Type B pancreatic cell (in vitro differentiated cells): ENCODE results near the gene CADPS. TPM values are rescaled to one million over a fixed set of nuclear protein-coding genes. Genes with fewer than 3 reads are reported as not detected.

Source experiments
- DNase-seq: peaks from one replicate; pipeline ENCODE4 v3.0.0; 2021; ENCODE audit warnings: mixed read lengths; ENCODE audit not compliant: unreplicated experiment; ENCODE audit errors: extremely low spot score
- H3K27ac Mint-ChIP-seq: 2 replicates; pipeline ENCODE4 v1.8.0; 2021; ENCODE audit warnings: mild to moderate bottlenecking, mixed read lengths
- H3K27me3 Mint-ChIP-seq: 2 replicates; pipeline ENCODE4 v1.8.0; 2021; ENCODE audit warnings: mixed read lengths
- H3K36me3 Mint-ChIP-seq: 2 replicates; pipeline ENCODE4 v1.8.0; 2021; ENCODE audit warnings: mixed read lengths
- H3K4me1 Mint-ChIP-seq: one replicate; pipeline ENCODE4 v1.8.0; 2021; ENCODE audit warnings: mixed read lengths; ENCODE audit not compliant: unreplicated experiment
- H3K4me3 Mint-ChIP-seq: 2 replicates; pipeline ENCODE4 v1.8.0; 2021; ENCODE audit warnings: mild to moderate bottlenecking, mixed read lengths
- H3K9me3 Mint-ChIP-seq: 2 replicates; pipeline ENCODE4 v1.8.0; 2021; ENCODE audit warnings: mixed read lengths
- CTCF ChIP-seq: fragments of 200-600 bp; sonication (generic); conservative IDR thresholded peaks from 2 replicates; pipeline ENCODE4 v1.5.0; 2021; ENCODE audit warnings: antibody characterized with exemption, mild to moderate bottlenecking
- total RNA-seq: library from RNA; stranded (reverse); gene quantifications from 2 replicates; pipeline ENCODE4 v1.2.1, GENCODE V29; 2021; ENCODE audit warnings: low replicate concordance

The CADPS gene
- total RNA-seq, 1 donor from 2014 or later, result 21.6 TPM

- H3K9me3 Mint-ChIP-seq, result no peaks in the 10 kb centered on the region
- H3K27me3 Mint-ChIP-seq, result peaks cover 3% of the 10 kb centered on the region
- H3K36me3 Mint-ChIP-seq, result no peaks in the 10 kb centered on the region
- no peak for TF ChIP-seq CTCF
- H3K4me3 Mint-ChIP-seq, result no peak overlapping the region
- no peak overlapping the region for H3K27ac Mint-ChIP-seq
- DNase-seq, result no peak
- peaks cover 16% of the 10 kb centered on the region for H3K4me1 Mint-ChIP-seq
Observed at GRCh38 chr3:62705721-62706120, 169.5 kb downstream of the CADPS start.

GRCh38 chr3:62703451-62704167 lies 171.6 kb downstream of the CADPS start:
- peaks cover 10% of the 10 kb centered on the region for H3K4me1 Mint-ChIP-seq
- no peak overlapping the region for H3K27ac Mint-ChIP-seq
- H3K27me3 Mint-ChIP-seq, result peaks cover 3% of the 10 kb centered on the region
- H3K4me3 Mint-ChIP-seq, result no peak overlapping the region
- no peak for DNase-seq
- H3K36me3 Mint-ChIP-seq, result no peaks in the 10 kb centered on the region
- TF ChIP-seq CTCF, result no peak
- H3K9me3 Mint-ChIP-seq, result no peaks in the 10 kb centered on the region

- Mint-ChIP-seq H3K27me3 (peaks cover 3% of the 10 kb centered on the region), H3K4me1 (peaks cover 6% of the 10 kb centered on the region), H3K36me3 (no peaks in the 10 kb centered on the region), H3K9me3 (no peaks in the 10 kb centered on the region), H3K27ac (no peak overlapping the region), H3K4me3 (no peak overlapping the region)
- no peak for DNase-seq
- no peak for TF ChIP-seq CTCF
Observed at GRCh38 chr3:62700357-62700756, 174.9 kb downstream of the CADPS start.

GRCh38 chr3:62699728-62700127 lies 175.5 kb downstream of the CADPS start:
- TF ChIP-seq CTCF, result no peak

GRCh38 chr3:62696011-62696410 lies 179.2 kb downstream of the CADPS start:
- no peak for TF ChIP-seq CTCF
- no peak for DNase-seq
- H3K27me3 Mint-ChIP-seq, result peaks cover 11% of the 10 kb centered on the region
- H3K27ac Mint-ChIP-seq, result no peak overlapping the region
- H3K9me3 Mint-ChIP-seq, result no peaks in the 10 kb centered on the region
- H3K4me1 Mint-ChIP-seq, result no peaks in the 10 kb centered on the region
- H3K36me3 Mint-ChIP-seq, result no peaks in the 10 kb centered on the region
- no peak overlapping the region for H3K4me3 Mint-ChIP-seq

More at GRCh38 chr3:62699728-62700127, 175.5 kb downstream of the CADPS start:
- Mint-ChIP-seq H3K36me3 (no peaks in the 10 kb centered on the region), H3K27me3 (peaks cover 3% of the 10 kb centered on the region), H3K27ac (no peak overlapping the region), H3K4me3 (no peak overlapping the region), H3K9me3 (no peaks in the 10 kb centered on the region), H3K4me1 (peaks cover 6% of the 10 kb centered on the region)
- no peak for DNase-seq
